ENCODE measurements around the gene PRAC2.

PRAC2 gene

GRCh38 chr17:48690655-48691054, 32.3 kb upstream of the PRAC2 start:
- no peak for DNase-seq (ENCODE audit: low read depth)
- H3K4me3 ChIP-seq (ENCODE audit: low read depth, low read length) = no peak overlapping the region
- TF ChIP-seq, protein P1, sequence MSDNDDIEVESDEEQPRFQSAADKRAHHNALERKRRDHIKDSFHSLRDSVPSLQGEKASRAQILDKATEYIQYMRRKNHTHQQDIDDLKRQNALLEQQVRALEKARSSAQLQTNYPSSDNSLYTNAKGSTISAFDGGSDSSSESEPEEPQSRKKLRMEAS (IDR thresholded peaks at IDR 0.05; ENCODE audit: low read depth, low read length) = no peak
- TF ChIP-seq POLR2A (IDR thresholded peaks at IDR 0.05; ENCODE audit: extremely low read depth, insufficient read length) (no peak), MYC (IDR thresholded peaks at IDR 0.05; ENCODE audit: low read depth, low read length) (no peak)
- TF ChIP-seq, protein P2, sequence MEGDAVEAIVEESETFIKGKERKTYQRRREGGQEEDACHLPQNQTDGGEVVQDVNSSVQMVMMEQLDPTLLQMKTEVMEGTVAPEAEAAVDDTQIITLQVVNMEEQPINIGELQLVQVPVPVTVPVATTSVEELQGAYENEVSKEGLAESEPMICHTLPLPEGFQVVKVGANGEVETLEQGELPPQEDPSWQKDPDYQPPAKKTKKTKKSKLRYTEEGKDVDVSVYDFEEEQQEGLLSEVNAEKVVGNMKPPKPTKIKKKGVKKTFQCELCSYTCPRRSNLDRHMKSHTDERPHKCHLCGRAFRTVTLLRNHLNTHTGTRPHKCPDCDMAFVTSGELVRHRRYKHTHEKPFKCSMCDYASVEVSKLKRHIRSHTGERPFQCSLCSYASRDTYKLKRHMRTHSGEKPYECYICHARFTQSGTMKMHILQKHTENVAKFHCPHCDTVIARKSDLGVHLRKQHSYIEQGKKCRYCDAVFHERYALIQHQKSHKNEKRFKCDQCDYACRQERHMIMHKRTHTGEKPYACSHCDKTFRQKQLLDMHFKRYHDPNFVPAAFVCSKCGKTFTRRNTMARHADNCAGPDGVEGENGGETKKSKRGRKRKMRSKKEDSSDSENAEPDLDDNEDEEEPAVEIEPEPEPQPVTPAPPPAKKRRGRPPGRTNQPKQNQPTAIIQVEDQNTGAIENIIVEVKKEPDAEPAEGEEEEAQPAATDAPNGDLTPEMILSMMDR (IDR thresholded peaks at IDR 0.05; ENCODE audit: low read depth, low read length) = no peak

DNA sequence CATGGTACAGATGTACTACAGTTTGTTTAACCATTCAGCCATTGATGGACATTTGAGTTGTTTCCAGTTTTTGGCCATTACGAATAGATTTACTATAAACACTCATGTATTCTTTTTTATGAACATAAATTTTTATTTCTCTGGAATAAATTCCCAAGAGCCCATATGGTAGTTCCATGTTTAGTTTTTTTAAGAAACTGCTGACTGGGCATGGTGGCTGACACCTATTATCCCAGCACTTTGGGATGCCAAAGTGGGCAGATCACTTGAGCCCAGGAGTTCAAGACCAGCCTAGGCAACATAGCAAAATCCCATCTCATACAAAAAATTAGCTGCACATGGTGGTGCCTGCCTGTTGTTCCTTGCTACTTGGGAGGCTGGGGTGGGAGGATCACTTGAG, 30.9 kb upstream of the PRAC2 start:
- no peak for DNase-seq (ENCODE audit: low read depth)
- TF ChIP-seq, protein P1 (IDR thresholded peaks at IDR 0.05; ENCODE audit: low read depth, low read length) = no peak
- TF ChIP-seq MYC (IDR thresholded peaks at IDR 0.05; ENCODE audit: low read depth, low read length) (no peak), POLR2A (IDR thresholded peaks at IDR 0.05; ENCODE audit: extremely low read depth, insufficient read length) (no peak)
- TF ChIP-seq, protein P2 (IDR thresholded peaks at IDR 0.05; ENCODE audit: low read depth, low read length) = no peak
- no peak overlapping the region for H3K4me3 ChIP-seq (ENCODE audit: low read depth, low read length)

DNA sequence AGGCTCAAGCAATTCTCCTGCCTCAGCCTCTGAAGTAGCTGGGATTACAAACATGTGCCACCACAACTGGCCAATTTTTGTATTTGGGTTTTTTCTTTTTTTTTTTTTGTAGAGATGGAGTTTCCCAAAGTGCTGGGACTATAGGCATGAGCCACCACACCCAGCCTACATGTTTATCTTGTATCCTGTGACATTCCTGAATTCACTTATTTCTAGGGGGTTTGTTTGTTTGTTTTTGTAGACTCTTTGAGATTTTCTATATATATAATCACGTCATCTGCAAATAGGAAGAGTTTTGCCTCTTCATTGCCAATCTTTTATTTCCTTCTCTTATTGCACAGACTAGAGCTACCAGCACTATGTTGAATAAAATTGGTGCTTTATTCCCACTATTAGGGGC, 29.8 kb upstream of the PRAC2 start:
- DNase-seq (ENCODE audit: low read depth) = no peak
- TF ChIP-seq, protein P2 (IDR thresholded peaks at IDR 0.05; ENCODE audit: low read depth, low read length) = no peak
- TF ChIP-seq MYC (IDR thresholded peaks at IDR 0.05; ENCODE audit: low read depth, low read length) = no peak
- TF ChIP-seq, protein P1 (IDR thresholded peaks at IDR 0.05; ENCODE audit: low read depth, low read length) = no peak
- TF ChIP-seq POLR2A (IDR thresholded peaks at IDR 0.05; ENCODE audit: extremely low read depth, insufficient read length) = no peak
- no peak overlapping the region for H3K4me3 ChIP-seq (ENCODE audit: low read depth, low read length)

- no peak for DNase-seq (ENCODE audit: low read depth)
- no peak overlapping the region for H3K4me3 ChIP-seq (ENCODE audit: low read depth, low read length)
- TF ChIP-seq MYC (IDR thresholded peaks at IDR 0.05; ENCODE audit: low read depth, low read length) (no peak), POLR2A (IDR thresholded peaks at IDR 0.05; ENCODE audit: extremely low read depth, insufficient read length) (no peak)
- TF ChIP-seq, protein P1 (IDR thresholded peaks at IDR 0.05; ENCODE audit: low read depth, low read length) = no peak
- TF ChIP-seq, protein P2 (IDR thresholded peaks at IDR 0.05; ENCODE audit: low read depth, low read length) = no peak
These were observed 21.0 kb upstream of the PRAC2 start for GRCh38 chr17:48701864-48702532.

- no peak for TF ChIP-seq MYC (IDR thresholded peaks at IDR 0.05; ENCODE audit: low read depth, low read length)
- TF ChIP-seq, protein P2 (IDR thresholded peaks at IDR 0.05; ENCODE audit: low read depth, low read length) = no peak
- TF ChIP-seq, protein P1 (IDR thresholded peaks at IDR 0.05; ENCODE audit: low read depth, low read length) = no peak
- no peak for TF ChIP-seq POLR2A (IDR thresholded peaks at IDR 0.05; ENCODE audit: extremely low read depth, insufficient read length)
- no peak overlapping the region for H3K4me3 ChIP-seq (ENCODE audit: low read depth, low read length)
- DNase-seq (ENCODE audit: low read depth) = no peak
These were observed 18.4 kb upstream of the PRAC2 start for GRCh38 chr17:48704361-48705248.
